HepG2 (cell line): ENCODE results near the gene URI1. TPM values are rescaled to one million over a fixed set of nuclear protein-coding genes. Genes with fewer than 3 reads are reported as not detected.

Experiments
- ARNTL ChIP-seq: sonication (generic); formaldehyde crosslinking; IDR thresholded peaks from 2 replicates; pipeline ENCODE4 v1.4.0; 2020; ENCODE audit warnings: mild to moderate bottlenecking, missing genetic modification reagents
- BORCS8-MEF2B ChIP-seq: sonication (generic); formaldehyde crosslinking; IDR thresholded peaks from 2 replicates; pipeline ENCODE4 v1.8.0; 2022; ENCODE audit warnings: mild to moderate bottlenecking, missing genetic modification reagents
- CBX1 ChIP-seq: IDR thresholded peaks from one replicate; pipeline ENCODE4 v1.6.1; 2016; ENCODE audit warnings: antibody characterized with exemption, low read depth
- CCAR2 ChIP-seq: fragments of 200-400 bp; formaldehyde crosslinking; optimal IDR thresholded peaks from 2 replicates; pipeline ENCODE3; 2018; ENCODE audit warnings: low read depth, mild to moderate bottlenecking, low read length, moderate library complexity
- CENPBD1 ChIP-seq: sonication (generic); formaldehyde crosslinking; IDR thresholded peaks from 2 replicates; pipeline ENCODE4 v1.8.0; 2022; ENCODE audit warnings: missing genetic modification reagents, low read depth, mild to moderate bottlenecking, borderline replicate concordance
- HES4 ChIP-seq: sonication (generic); formaldehyde crosslinking; IDR thresholded peaks from 2 replicates; pipeline ENCODE4 v1.9.0; 2021; ENCODE audit warnings: mild to moderate bottlenecking, missing genetic modification reagents, borderline replicate concordance
- HINFP ChIP-seq: sonication (generic); formaldehyde crosslinking; IDR thresholded peaks from 2 replicates; pipeline ENCODE4 v1.4.0; 2020; ENCODE audit warnings: low read depth, mild to moderate bottlenecking, missing genetic modification reagents
- HMGXB4 ChIP-seq, 2 experiments: sonication (generic) in 1 of 2; formaldehyde crosslinking in 1 of 2; IDR thresholded peaks; 2 replicates each; pipeline versions ENCODE4 v1.4.0 to v1.6.1; 2018 to 2020; ENCODE audit warnings: missing genetic modification reagents in 2 of 2, borderline replicate concordance in 1 of 2, low read depth in 1 of 2, mild to moderate bottlenecking in 1 of 2, missing biosample characterization in 1 of 2
- HOXA5 ChIP-seq: sonication (generic); formaldehyde crosslinking; IDR thresholded peaks from 2 replicates; pipeline ENCODE4 v1.4.0; 2020; ENCODE audit warnings: missing genetic modification reagents
- MED1 ChIP-seq: sonication (generic); formaldehyde crosslinking; IDR thresholded peaks from 2 replicates; pipeline ENCODE4 v1.4.0; 2020; ENCODE audit warnings: missing genetic modification reagents
- NR0B2 ChIP-seq: sonication (generic); formaldehyde crosslinking; IDR thresholded peaks from 2 replicates; pipeline ENCODE4 v1.4.0; 2020; ENCODE audit warnings: mild to moderate bottlenecking, missing genetic modification reagents
- NR1H2 ChIP-seq: sonication (generic); formaldehyde crosslinking; IDR thresholded peaks from 2 replicates; pipeline ENCODE4 v1.8.1; 2022; ENCODE audit warnings: low read depth, missing genetic modification reagents, borderline replicate concordance
- PHF20 ChIP-seq: sonication (generic); formaldehyde crosslinking; IDR thresholded peaks from 2 replicates; pipeline ENCODE4 v1.5.0; 2020; ENCODE audit warnings: mild to moderate bottlenecking, missing genetic modification reagents
- RXRB ChIP-seq: IDR thresholded peaks from 2 replicates; pipeline ENCODE4 v1.6.1; 2016; ENCODE audit warnings: borderline replicate concordance, missing genetic modification reagents, missing compliant biosample characterization
- TCF12 ChIP-seq, 2 experiments: fragments of 450-650 bp in 1 of 2; sonication (generic) in 1 of 2; formaldehyde crosslinking in 1 of 2; IDR thresholded peaks; 2 replicates each; pipeline versions ENCODE4 v1.6.1 to v1.8.0; 2017 to 2022; ENCODE audit warnings: antibody characterized with exemption in 1 of 2, mild to moderate bottlenecking in 1 of 2, missing genetic modification reagents in 1 of 2, moderate library complexity in 1 of 2
- THAP11 ChIP-seq: IDR thresholded peaks from 2 replicates; pipeline ENCODE4 v1.6.1; 2016; ENCODE audit warnings: missing biosample characterization, missing genetic modification reagents
- YEATS4 ChIP-seq: sonication (generic); formaldehyde crosslinking; IDR thresholded peaks from 2 replicates; pipeline ENCODE4 v1.4.0; 2020; ENCODE audit warnings: missing genetic modification reagents, borderline replicate concordance
- ZMYM4 ChIP-seq: sonication (generic); formaldehyde crosslinking; IDR thresholded peaks from 2 replicates; pipeline ENCODE4 v1.8.1; 2023; ENCODE audit warnings: mild to moderate bottlenecking, missing genetic modification reagents
- ZNF205 ChIP-seq: IDR thresholded peaks from 2 replicates; pipeline ENCODE4 v1.6.1; 2018; ENCODE audit warnings: missing biosample characterization, missing genetic modification reagents
- ZNF225 ChIP-seq: sonication (generic); formaldehyde crosslinking; IDR thresholded peaks from 2 replicates; pipeline ENCODE4 v1.4.0; 2020; ENCODE audit warnings: mild to moderate bottlenecking, missing genetic modification reagents
- ZNF501 ChIP-seq: sonication (generic); formaldehyde crosslinking; IDR thresholded peaks from 2 replicates; pipeline ENCODE4 v1.5.1; 2020; ENCODE audit warnings: mild to moderate bottlenecking, moderate library complexity, missing genetic modification reagents
- ZNF563 ChIP-seq: sonication (generic); formaldehyde crosslinking; IDR thresholded peaks from 2 replicates; pipeline ENCODE4 v1.8.0; 2022; ENCODE audit warnings: mild to moderate bottlenecking, moderate library complexity, missing genetic modification reagents
- ZNF670 ChIP-seq: sonication (generic); formaldehyde crosslinking; IDR thresholded peaks from 2 replicates; pipeline ENCODE4 v1.8.0; 2022; ENCODE audit warnings: mild to moderate bottlenecking, missing genetic modification reagents, borderline replicate concordance
- ZNF841 ChIP-seq: sonication (generic); formaldehyde crosslinking; IDR thresholded peaks from 2 replicates; pipeline ENCODE4 v1.8.1; 2023; ENCODE audit warnings: missing genetic modification reagents, borderline replicate concordance
- polyA plus RNA-seq, 8 experiments: library from polyadenylated mRNA; depleted of rRNA in 3 of 8; stranded (reverse) in 7 of 8; unstranded in 1 of 8; fragments of >200 nt; fragmentation: Illumina TruSeq in 4 of 8; extraction: Trizol in 4 of 8; gene quantifications; 2 replicates each; pipeline versions ENCODE4 v1.2.1 to v1.2.3, GENCODE V29; 2011 to 2016; ENCODE audit warnings: low read depth in 4 of 8, missing spikeins in 1 of 8, mixed read lengths in 1 of 8; ENCODE audit not compliant: insufficient read depth in 1 of 8
- total RNA-seq, 5 experiments: library from RNA; depleted of rRNA; stranded (reverse); fragments of >200 nt; fragmentation: Illumina TruSeq; extraction: Trizol; gene quantifications; 2 replicates each; pipeline ENCODE4 v1.2.3, GENCODE V29; 2016; ENCODE audit warnings: low read depth in 1 of 5

The URI1 gene
- total and polyA plus RNA-seq, 2 of the 13 experiments (the other 11 are each of a cell fraction or from before 2014, with no cell fraction given), result 43.6 to 67.9 TPM

- TF ChIP-seq HINFP (peak; percentile 59; the same call in 1 of the 2 replicates), ZNF670 (0 out of 2 replicates have a peak, but pooled peaks have one; percentile 40), HOXA5 (CRISPR knock-in tag) (peak; percentile 76; the same call in 1 of the 2 replicates), NR0B2 (CRISPR knock-in tag) (peak; percentile 77; the same call in 1 of the 2 replicates), THAP11 (CRISPR knock-in tag) (peak; percentile 26; the same call in 1 of the 2 replicates), ARNTL (CRISPR knock-in tag) (peak; percentile 53; the same call in 1 of the 2 replicates), RXRB (peak; percentile 17; the same call in 1 of the 2 replicates), ZNF501 (CRISPR knock-in tag) (peak; percentile 53), ZNF205 (CRISPR knock-in tag) (0 out of 2 replicates have a peak, but pooled peaks have one; percentile 29), ZNF841 (CRISPR knock-in tag) (no peak), YEATS4 (CRISPR knock-in tag) (peak; percentile 81), NR1H2 (0 out of 2 replicates have a peak, but pooled peaks have one; percentile 41), TCF12 (IDR thresholded peaks at IDR 0.05) (no peak), TCF12 (CRISPR knock-in tag; IDR thresholded peaks at IDR 0.05) (peak; percentile 57; the same call in 1 of the 2 replicates), CCAR2 (no peak), ZNF225 (peak; percentile 66; the same call in 1 of the 2 replicates), ZMYM4 (peak; percentile 41; the same call in 1 of the 2 replicates), ZNF563 (0 out of 2 replicates have a peak, but pooled peaks have one; percentile 43), PHF20 (CRISPR knock-in tag) (peak; percentile 57), BORCS8-MEF2B (peak; percentile 71), CENPBD1 (CRISPR knock-in tag) (no peak), CBX1 (peak; percentile 19), MED1 (CRISPR knock-in tag) (0 out of 2 replicates have a peak, but pooled peaks have one; percentile 16), HMGXB4 (CRISPR knock-in tag; IDR thresholded peaks at IDR 0.05; ENCODE audit: borderline replicate concordance in 1 of 2, low read depth in 1 of 2) (peak in 1 of 2 experiments; percentile 68; a peak in 1 of 4 replicates), HES4 (CRISPR knock-in tag) (0 out of 2 replicates have a peak, but pooled peaks have one; percentile 20)
Measured at GRCh38 chr19:29942404-29943261, 594 bp downstream of the URI1 start (continued).
